ENCODE measurements around the gene CCNG2. TPM values are rescaled to one million over a fixed set of nuclear protein-coding genes. Genes with fewer than 3 reads are reported as not detected.

CCNG2 gene
- total RNA-seq (10 to 100 TPM in 1 of 2 donors, 1 to 10 TPM in 1; 4.5 to 10.8 TPM), polyA plus RNA-seq (1 to 10 TPM; 1.2 to 3.6 TPM)

- TF ChIP-seq, protein P1, sequence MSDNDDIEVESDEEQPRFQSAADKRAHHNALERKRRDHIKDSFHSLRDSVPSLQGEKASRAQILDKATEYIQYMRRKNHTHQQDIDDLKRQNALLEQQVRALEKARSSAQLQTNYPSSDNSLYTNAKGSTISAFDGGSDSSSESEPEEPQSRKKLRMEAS (IDR thresholded peaks at IDR 0.05) = peak; percentile 41
- TF ChIP-seq FOXA1 (IDR thresholded peaks at IDR 0.05) (no peak), HNF4A (conservative IDR thresholded peaks at IDR 0.05) (no peak), FOXA2 (IDR thresholded peaks at IDR 0.05) (no peak), HNF4G (IDR thresholded peaks at IDR 0.05) (no peak), EGR1 (IDR thresholded peaks at IDR 0.05; ENCODE audit: low read depth in 2 of 2) (no peak), ZBTB33 (IDR thresholded peaks at IDR 0.05) (no peak), GABPA (IDR thresholded peaks at IDR 0.05 in 1 of 2, conservative IDR thresholded peaks at IDR 0.05 in 1 of 2) (peak in 1 of 2 donors; percentile 26), YY1 (IDR thresholded peaks at IDR 0.05) (no peak), SP1 (IDR thresholded peaks at IDR 0.05) (peak; percentile 59), NR2F2 (IDR thresholded peaks at IDR 0.05) (peak; percentile 55), RAD21 (IDR thresholded peaks at IDR 0.05) (no peak), RXRA (IDR thresholded peaks at IDR 0.05) (peak in 1 of 2 donors; percentile 41), JUND (IDR thresholded peaks at IDR 0.05) (peak in 1 of 2 donors; percentile 20), CTCF (IDR thresholded peaks at IDR 0.05; ENCODE audit: low read depth, low read length, missing input control) (peak; percentile 15), TAF1 (conservative IDR thresholded peaks at IDR 0.05) (no peak)
- TF ChIP-seq, protein P2, sequence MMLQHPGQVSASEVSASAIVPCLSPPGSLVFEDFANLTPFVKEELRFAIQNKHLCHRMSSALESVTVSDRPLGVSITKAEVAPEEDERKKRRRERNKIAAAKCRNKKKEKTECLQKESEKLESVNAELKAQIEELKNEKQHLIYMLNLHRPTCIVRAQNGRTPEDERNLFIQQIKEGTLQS (IDR thresholded peaks at IDR 0.05) = no peak
- TF ChIP-seq, protein P3, sequence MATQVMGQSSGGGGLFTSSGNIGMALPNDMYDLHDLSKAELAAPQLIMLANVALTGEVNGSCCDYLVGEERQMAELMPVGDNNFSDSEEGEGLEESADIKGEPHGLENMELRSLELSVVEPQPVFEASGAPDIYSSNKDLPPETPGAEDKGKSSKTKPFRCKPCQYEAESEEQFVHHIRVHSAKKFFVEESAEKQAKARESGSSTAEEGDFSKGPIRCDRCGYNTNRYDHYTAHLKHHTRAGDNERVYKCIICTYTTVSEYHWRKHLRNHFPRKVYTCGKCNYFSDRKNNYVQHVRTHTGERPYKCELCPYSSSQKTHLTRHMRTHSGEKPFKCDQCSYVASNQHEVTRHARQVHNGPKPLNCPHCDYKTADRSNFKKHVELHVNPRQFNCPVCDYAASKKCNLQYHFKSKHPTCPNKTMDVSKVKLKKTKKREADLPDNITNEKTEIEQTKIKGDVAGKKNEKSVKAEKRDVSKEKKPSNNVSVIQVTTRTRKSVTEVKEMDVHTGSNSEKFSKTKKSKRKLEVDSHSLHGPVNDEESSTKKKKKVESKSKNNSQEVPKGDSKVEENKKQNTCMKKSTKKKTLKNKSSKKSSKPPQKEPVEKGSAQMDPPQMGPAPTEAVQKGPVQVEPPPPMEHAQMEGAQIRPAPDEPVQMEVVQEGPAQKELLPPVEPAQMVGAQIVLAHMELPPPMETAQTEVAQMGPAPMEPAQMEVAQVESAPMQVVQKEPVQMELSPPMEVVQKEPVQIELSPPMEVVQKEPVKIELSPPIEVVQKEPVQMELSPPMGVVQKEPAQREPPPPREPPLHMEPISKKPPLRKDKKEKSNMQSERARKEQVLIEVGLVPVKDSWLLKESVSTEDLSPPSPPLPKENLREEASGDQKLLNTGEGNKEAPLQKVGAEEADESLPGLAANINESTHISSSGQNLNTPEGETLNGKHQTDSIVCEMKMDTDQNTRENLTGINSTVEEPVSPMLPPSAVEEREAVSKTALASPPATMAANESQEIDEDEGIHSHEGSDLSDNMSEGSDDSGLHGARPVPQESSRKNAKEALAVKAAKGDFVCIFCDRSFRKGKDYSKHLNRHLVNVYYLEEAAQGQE (IDR thresholded peaks at IDR 0.05) = peak; percentile 42
- H3K9me3 ChIP-seq (ENCODE audit: control insufficient read depth in 4 of 4, low read length in 3 of 4) = no peaks in the 10 kb centered on the region
- DNase-seq (ENCODE audit: low spot score) = peak; percentile 80
- H3K9ac ChIP-seq (ENCODE audit: low read depth in 1 of 2, low read length in 2 of 2) = peak within 1 kb of the TSS; percentile 46 to 83
- peak within 1 kb of the TSS; percentile 76 to 96 for H3K27ac ChIP-seq (ENCODE audit: low read depth in 1 of 2, low read length in 2 of 2)
- peak within 1 kb of the TSS; percentile 74 to 96 (median 83) for H3K4me3 ChIP-seq (ENCODE audit: low read depth in 1 of 3, low read length in 3 of 3)
- peaks cover 0 to 25% (median 8%) of the 10 kb centered on the region in 4 donors for H3K4me1 ChIP-seq (ENCODE audit: control insufficient read depth in 4 of 4, insufficient read depth in 4 of 4, low read length in 3 of 4)
- WGBS = under 1% methylated on average over 94 of the region's 94 CpGs
- no peaks in the 10 kb centered on the region for H3K27me3 ChIP-seq (ENCODE audit: control insufficient read depth in 4 of 4, insufficient read depth in 4 of 4, low read length in 3 of 4)
- H3K36me3 ChIP-seq (ENCODE audit: control insufficient read depth in 4 of 4, insufficient read depth in 3 of 4, low read depth in 1 of 4, low read length in 3 of 4) = peaks cover 0 to 10% (median 5%) of the 10 kb centered on the region in 4 donors
Measured at GRCh38 chr4:77156912-77157858, at the start of gene CCNG2. Gene CCNG2, plus strand, starts transcription at chr4:77157207. Its CDS starts 1,326 bp downstream, at chr4:77158533.
